Peyer's patch (tissue), 4 donors: ENCODE results near the gene CLDN9.

Experiments
- CTCF ChIP-seq, 6 experiments: fragments of 450-650 bp in 4 of 6; fragments of 200-600 bp in 2 of 6; sonication (generic) in 1 of 6; IDR thresholded peaks; one replicate each; pipeline ENCODE4 v1.5.1; 2017 to 2019; ENCODE audit warnings: antibody characterized with exemption in 6 of 6, mild to moderate bottlenecking in 3 of 6, moderate library complexity in 1 of 6
- POLR2A ChIP-seq, 2 donors: fragments of 450-650 bp; IDR thresholded peaks; one replicate each; pipeline ENCODE4 v1.5.1; 2017; ENCODE audit warnings: antibody characterized with exemption in 2 of 2, mild to moderate bottlenecking in 2 of 2, moderate library complexity in 2 of 2

- peak; percentile 97 to 99 (median 98) for TF ChIP-seq CTCF (IDR thresholded peaks at IDR 0.05)
- TF ChIP-seq POLR2A (IDR thresholded peaks at IDR 0.05): peak in 1 of 2 donors; percentile 55
Observed at GRCh38 chr16:3059041-3059722, 46.5 kb downstream of the CLDN9 start.
